Inferior parietal cortex (tissue), 1 donor: ENCODE data around the gene ZNF343.
A peak's percentile ranks its signal among the peaks of the same experiment; 100 is the strongest.
"Not testable (repeated sequence)": the region's sequence is repeated elsewhere in the genome, so short reads cannot be mapped to it uniquely, and the experiment has no call there.

Experiments
- DNase-seq: peaks from one replicate; pipeline ENCODE4 v3.0.0-alpha.2; 2016; ENCODE audit errors: extremely low spot score

ZNF343 gene

GRCh38 chr20:2508631-2509467, at the start of gene ZNF343:
ZNF343 (minus strand) TSS chr20:2508915; CDS start chr20:2493895, 15,020 bp downstream.
- peak; percentile 95 for DNase-seq

DNA sequence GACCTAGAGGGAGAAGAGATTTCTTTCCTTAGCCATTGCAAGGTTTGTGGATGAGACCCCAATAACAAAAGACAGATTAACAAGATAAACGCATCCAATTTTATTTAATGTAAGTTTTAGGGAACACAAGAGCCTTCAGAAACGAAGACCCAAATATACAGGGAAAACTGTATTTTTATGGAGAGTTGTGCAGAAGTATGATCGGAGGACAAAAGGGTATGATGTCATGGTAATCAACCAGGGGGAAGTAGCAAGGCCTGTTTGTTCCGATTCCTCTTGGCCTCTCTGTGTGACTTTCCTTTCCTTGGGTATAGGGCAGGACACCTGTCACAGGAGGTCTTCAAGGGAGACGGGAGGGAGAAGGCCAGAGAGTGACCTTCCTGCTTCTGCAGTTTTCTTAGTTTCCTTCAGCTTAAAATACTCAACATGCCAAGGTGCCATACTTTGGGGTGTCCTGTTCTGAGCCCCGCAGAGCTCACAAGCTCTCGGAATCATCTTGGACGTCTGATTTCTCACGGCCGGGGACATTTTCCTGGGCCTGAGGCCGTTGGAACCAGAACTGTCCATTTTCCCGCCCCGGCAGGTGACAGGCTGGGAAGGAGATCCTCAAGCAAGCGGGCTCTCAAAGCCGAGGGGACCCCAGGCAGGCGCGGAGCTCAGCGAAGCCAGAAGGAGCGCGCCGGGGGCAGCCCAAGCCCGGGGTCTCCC, 49.3 kb upstream of the ZNF343 start:
- no peak for DNase-seq

GRCh38 chr20:2545594-2545993, 36.9 kb upstream of the ZNF343 start:
- DNase-seq: no peak

- no peak for DNase-seq
Measured at GRCh38 chr20:2544211-2544610, 35.5 kb upstream of the ZNF343 start.

- DNase-seq: no peak
Measured at GRCh38 chr20:2542361-2542760, 33.6 kb upstream of the ZNF343 start.

DNA sequence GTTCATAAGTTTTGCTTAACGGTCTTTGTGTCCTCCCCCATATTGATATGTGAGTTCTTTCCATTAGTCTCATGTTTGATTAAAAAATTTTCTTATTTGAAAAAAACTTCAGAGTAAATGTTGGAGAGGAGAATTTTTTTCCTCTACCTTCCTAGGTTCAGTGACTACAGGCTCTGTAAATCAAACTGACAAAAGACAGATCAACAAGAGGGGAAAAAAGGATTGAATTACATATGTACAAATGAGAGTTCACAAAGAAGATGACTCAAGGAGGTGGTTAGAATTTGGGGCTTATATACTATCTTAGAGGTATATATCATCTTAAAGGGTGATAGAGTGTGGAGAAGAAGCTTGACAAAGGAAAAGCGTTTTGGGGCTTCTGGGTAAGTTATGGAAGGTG, 33.2 kb upstream of the ZNF343 start:
- no peak for DNase-seq

- peak; percentile 66 for DNase-seq
Measured at GRCh38 chr20:2538931-2539720, 30.4 kb upstream of the ZNF343 start.

- DNase-seq: no peak
Measured at GRCh38 chr20:2538356-2538755, 29.6 kb upstream of the ZNF343 start.

DNA sequence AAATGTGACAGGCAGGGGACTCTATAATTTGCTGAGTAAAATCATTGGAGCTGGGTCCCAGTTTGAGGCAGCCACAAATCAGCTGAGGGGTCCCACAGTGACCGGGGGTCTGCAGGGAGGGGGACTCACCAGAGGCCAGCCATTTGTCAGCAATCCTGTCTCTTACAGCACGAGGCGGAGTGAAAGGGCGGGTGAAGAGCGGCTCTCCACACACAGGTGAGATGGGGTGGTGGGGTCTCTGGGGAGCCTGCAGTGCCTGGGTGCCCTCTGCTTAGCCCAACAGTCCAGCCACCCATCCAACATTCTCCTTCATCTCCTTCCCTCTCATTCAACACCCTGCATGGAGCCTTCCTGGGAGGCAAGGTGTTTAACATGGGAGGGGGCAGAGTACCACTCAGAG, 28.4 kb upstream of the ZNF343 start:
- DNase-seq: no peak

DNA sequence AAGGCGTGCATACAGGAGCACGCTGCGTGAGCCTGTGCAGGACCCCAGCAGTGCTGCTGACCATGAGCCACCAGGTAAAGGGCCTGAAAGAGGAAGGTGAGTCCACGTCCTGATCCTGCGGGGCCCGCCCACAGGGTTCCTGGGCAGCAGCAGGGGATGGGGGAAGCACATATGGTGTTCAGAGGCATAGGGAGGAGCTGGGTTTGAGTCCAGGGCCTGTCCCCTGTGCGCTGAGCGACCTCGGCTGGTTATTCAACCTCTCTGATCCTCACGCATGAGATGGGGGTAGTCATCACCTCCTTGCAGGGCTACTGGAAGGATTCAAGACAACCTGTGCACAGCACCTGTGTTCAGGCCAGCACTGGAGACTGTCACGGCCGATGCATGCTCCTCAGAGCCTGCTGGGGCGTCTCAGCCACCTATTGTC, 27.9 kb upstream of the ZNF343 start, which contains the start of gene TMC2:
TSS of gene TMC2 (plus strand) at position 14 of the 427 bp plus-strand sequence. CDS start at position 63, 49 bp downstream.
- DNase-seq: no peak

- DNase-seq: peak; percentile 5
Measured at GRCh38 chr20:2535711-2536559, 27.2 kb upstream of the ZNF343 start.

DNA sequence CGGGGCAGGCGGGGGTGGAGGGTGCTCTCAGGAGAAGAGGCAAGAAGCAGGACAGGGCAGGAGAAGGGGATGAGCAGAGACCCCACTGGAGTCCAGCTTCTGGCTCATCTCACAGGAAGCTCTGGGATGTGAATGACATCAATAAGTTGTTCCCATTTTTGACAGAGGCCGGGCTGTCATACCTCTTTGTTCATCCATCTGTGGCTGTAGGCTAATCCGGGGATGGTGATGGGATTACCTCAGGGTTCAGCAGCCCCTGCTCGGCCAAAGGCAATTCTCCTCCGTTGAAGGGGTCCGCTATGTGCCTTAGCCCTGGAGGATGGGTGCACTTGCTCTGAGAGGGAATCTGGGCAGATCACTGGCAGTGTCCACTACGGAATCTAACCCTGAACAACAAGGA, 24.4 kb upstream of the ZNF343 start:
- no peak for DNase-seq

- DNase-seq: no peak
Measured at GRCh38 chr20:2528671-2529271, 20.1 kb upstream of the ZNF343 start.

DNA sequence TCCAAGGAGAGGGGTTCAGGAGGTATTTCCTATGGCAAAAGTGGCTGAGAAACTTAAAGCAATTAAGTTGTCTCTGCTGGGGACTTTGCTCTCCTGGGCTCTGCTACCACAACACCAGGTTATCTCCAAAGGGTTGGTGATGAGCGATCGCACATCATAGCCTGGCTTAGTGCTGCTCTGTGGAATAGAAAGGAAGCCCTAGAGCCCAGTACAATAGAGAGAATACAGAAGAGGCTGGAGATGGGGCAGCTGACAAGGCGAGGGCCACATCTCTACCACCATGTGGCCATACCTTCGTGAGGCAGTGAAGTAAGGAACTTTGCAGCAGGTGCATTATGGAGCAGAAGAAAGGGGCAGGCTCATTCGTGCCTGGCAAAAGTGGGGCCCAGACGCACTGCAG, 19.0 kb upstream of the ZNF343 start:
- DNase-seq: no peak

DNA sequence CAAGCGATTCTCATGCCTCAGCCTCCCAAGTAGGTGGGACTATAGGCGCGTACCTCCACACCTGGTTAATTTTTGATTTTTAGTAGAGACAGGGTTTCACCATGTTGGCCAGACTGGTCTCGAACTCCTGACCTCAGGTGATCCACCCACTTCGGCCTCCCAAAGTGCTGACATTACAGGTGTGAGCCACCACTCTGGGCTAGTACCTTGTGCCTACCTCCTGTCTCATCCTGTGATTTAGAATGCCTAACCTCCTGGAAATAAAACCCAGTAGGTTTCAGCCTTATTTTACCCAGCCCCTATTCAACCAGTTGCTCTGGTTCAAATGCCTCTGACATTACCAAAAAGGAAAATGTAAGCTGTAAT, 17.5 kb upstream of the ZNF343 start:
- not testable (repeated sequence) for DNase-seq

GRCh38 chr20:2524709-2525506, 16.2 kb upstream of the ZNF343 start:
- DNase-seq: peak; percentile 51

DNA sequence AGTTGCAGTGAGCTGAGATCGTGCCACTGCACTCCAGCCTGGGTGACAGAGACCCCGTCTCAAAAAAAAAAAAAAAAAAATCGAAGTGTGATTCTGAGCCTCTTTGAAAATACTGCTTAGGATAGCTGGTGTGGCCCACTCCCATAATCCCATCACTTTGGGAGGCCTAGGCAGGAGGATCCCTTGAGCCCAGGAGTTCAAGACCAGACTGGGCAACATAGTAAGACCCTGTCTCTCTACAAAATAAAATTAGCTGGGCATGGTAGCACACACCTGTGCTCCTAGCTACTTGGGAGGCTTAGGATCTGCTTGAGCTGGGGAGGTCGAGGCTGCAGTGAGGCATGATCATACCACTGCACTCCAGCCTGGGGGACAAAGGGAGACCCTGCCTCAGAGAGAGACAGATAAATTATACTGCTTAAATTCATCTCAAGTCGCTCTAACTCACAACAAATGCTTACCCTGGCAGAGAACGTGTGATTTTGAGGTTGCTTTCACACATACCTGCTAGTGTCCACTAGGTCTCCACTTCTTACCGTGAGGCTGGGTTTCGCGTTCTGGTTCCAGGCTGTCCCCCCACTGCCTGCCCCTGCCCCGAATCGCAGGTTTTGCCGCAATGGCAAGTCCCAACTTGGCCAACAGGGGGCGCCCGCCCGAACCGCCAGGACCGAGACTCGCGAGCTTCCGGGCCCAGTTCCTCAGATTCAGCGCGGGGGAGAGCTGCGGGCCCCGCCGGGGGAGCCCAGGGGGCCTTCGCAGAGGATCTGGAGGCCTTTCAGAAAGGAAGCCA, 15.4 kb upstream of the ZNF343 start:
- peak; percentile 85 for DNase-seq

GRCh38 chr20:2522826-2523429, 14.2 kb upstream of the ZNF343 start:
- not testable (repeated sequence) for DNase-seq
